Neural crest cell (in vitro differentiated cells): ENCODE data around the gene DNAH9. TPM values are rescaled to one million over a fixed set of nuclear protein-coding genes. Genes with fewer than 3 reads are reported as not detected.
A peak's percentile ranks its signal among the peaks of the same experiment; 100 is the strongest.

ENCODE experiments used
- DNase-seq: peaks from one replicate; pipeline ENCODE4 v3.0.0; 2021; ENCODE audit warnings: low read depth, mixed read lengths, low spot score
- H3K27ac Mint-ChIP-seq: one replicate; pipeline ENCODE4 v1.8.0; 2021; ENCODE audit warnings: mild to moderate bottlenecking, mixed read lengths; ENCODE audit not compliant: unreplicated experiment
- H3K27me3 Mint-ChIP-seq: 2 replicates; pipeline ENCODE4 v1.8.0; 2021; ENCODE audit warnings: low read depth, mild to moderate bottlenecking, mixed read lengths
- H3K36me3 Mint-ChIP-seq: 2 replicates; pipeline ENCODE4 v1.8.0; 2021; ENCODE audit warnings: low read depth, mild to moderate bottlenecking, mixed read lengths
- H3K4me1 Mint-ChIP-seq: 2 replicates; pipeline ENCODE4 v1.8.0; 2021; ENCODE audit warnings: mixed read lengths
- H3K4me3 Mint-ChIP-seq: one replicate; pipeline ENCODE4 v1.8.0; 2021; ENCODE audit warnings: mild to moderate bottlenecking, mixed read lengths
- H3K9me3 Mint-ChIP-seq: 2 replicates; pipeline ENCODE4 v1.8.0; 2021; ENCODE audit warnings: mixed read lengths
- CTCF ChIP-seq: fragments of 200-600 bp; sonication (generic); conservative IDR thresholded peaks from 2 replicates; pipeline ENCODE4 v1.5.0; 2021; ENCODE audit warnings: antibody characterized with exemption, mild to moderate bottlenecking
- total RNA-seq: library from RNA; stranded (reverse); gene quantifications from 2 replicates; pipeline ENCODE4 v1.2.1, GENCODE V29; 2021

DNAH9 gene
- total RNA-seq, 1 donor from 2014 or later: 18.6 TPM

GRCh38 chr17:11979795-11980194 is 381.5 kb downstream of the DNAH9 start:
- Mint-ChIP-seq H3K9me3 (no peaks in the 10 kb centered on the region), H3K4me3 (no peak overlapping the region), H3K4me1 (peaks cover 5% of the 10 kb centered on the region), H3K27ac (no peak overlapping the region), H3K27me3 (no peaks in the 10 kb centered on the region), H3K36me3 (peaks cover 20% of the 10 kb centered on the region)
- no peak for DNase-seq
- TF ChIP-seq CTCF: no peak

GRCh38 chr17:11980813-11981212 is 382.5 kb downstream of the DNAH9 start:
- peaks cover 3% of the 10 kb centered on the region for H3K4me1 Mint-ChIP-seq

GRCh38 chr17:11981862-11982261 is 383.6 kb downstream of the DNAH9 start:
- TF ChIP-seq CTCF: no peak
- Mint-ChIP-seq H3K9me3 (no peaks in the 10 kb centered on the region), H3K27ac (no peak overlapping the region), H3K4me1 (no peaks in the 10 kb centered on the region), H3K36me3 (peaks cover 18% of the 10 kb centered on the region), H3K4me3 (no peak overlapping the region), H3K27me3 (no peaks in the 10 kb centered on the region)
- DNase-seq: no peak

More at GRCh38 chr17:11980813-11981212, 382.5 kb downstream of the DNAH9 start:
- no peak overlapping the region for H3K4me3 Mint-ChIP-seq
- peak; percentile 49 for TF ChIP-seq CTCF
- H3K36me3 Mint-ChIP-seq: peaks cover 21% of the 10 kb centered on the region
- H3K9me3 Mint-ChIP-seq: no peaks in the 10 kb centered on the region
- H3K27ac Mint-ChIP-seq: no peak overlapping the region
- no peak for DNase-seq
- no peaks in the 10 kb centered on the region for H3K27me3 Mint-ChIP-seq

- H3K27me3 Mint-ChIP-seq: no peaks in the 10 kb centered on the region
- TF ChIP-seq CTCF: no peak
- DNase-seq: no peak
- H3K9me3 Mint-ChIP-seq: no peaks in the 10 kb centered on the region
- no peak overlapping the region for H3K4me3 Mint-ChIP-seq
- H3K4me1 Mint-ChIP-seq: no peaks in the 10 kb centered on the region
- H3K27ac Mint-ChIP-seq: no peak overlapping the region
- H3K36me3 Mint-ChIP-seq: peaks cover 26% of the 10 kb centered on the region
Measured at GRCh38 chr17:11986179-11986941, 388.1 kb downstream of the DNAH9 start.

- no peak overlapping the region for H3K27ac Mint-ChIP-seq
- DNase-seq: no peak
- no peaks in the 10 kb centered on the region for H3K9me3 Mint-ChIP-seq
- peaks cover 26% of the 10 kb centered on the region for H3K36me3 Mint-ChIP-seq
- TF ChIP-seq CTCF: peak; percentile 77
- no peaks in the 10 kb centered on the region for H3K4me1 Mint-ChIP-seq
- H3K27me3 Mint-ChIP-seq: no peaks in the 10 kb centered on the region
- no peak overlapping the region for H3K4me3 Mint-ChIP-seq
Measured at GRCh38 chr17:11986942-11987329, 388.7 kb downstream of the DNAH9 start.
